ENCODE measurements around the gene CD28.

DNA sequence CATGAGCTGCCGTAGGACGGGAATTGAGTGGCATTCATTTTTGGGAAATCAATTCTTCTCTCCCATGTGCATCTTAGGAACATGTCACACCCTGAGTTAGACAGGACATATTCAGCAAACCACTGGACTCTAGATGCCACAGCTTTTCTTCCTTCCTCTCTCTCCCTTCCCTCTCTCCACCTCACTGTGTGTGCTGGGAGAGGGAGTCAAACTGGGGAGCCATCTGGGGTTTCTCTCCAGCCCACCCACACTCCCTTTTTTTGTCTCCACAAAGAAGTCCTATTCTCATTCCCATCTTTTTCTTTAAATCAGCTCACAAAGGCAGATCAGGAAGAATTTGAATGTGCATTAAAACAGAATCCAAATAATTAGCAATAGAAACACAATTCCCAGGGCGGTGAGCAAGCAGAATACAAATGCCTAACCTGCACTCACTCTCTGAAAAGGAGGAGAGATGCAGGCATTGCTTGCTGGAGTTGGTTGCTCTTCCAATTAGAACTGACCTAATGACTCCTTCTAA lies 15.4 kb downstream of the CD28 start:
- TF ChIP-seq POLR2A (IDR thresholded peaks at IDR 0.05) (no peak), EP300 (IDR thresholded peaks at IDR 0.05) (no peak), POLR2AphosphoS5 (IDR thresholded peaks at IDR 0.05) (no peak)
- TF ChIP-seq, protein P1, sequence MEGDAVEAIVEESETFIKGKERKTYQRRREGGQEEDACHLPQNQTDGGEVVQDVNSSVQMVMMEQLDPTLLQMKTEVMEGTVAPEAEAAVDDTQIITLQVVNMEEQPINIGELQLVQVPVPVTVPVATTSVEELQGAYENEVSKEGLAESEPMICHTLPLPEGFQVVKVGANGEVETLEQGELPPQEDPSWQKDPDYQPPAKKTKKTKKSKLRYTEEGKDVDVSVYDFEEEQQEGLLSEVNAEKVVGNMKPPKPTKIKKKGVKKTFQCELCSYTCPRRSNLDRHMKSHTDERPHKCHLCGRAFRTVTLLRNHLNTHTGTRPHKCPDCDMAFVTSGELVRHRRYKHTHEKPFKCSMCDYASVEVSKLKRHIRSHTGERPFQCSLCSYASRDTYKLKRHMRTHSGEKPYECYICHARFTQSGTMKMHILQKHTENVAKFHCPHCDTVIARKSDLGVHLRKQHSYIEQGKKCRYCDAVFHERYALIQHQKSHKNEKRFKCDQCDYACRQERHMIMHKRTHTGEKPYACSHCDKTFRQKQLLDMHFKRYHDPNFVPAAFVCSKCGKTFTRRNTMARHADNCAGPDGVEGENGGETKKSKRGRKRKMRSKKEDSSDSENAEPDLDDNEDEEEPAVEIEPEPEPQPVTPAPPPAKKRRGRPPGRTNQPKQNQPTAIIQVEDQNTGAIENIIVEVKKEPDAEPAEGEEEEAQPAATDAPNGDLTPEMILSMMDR (IDR thresholded peaks at IDR 0.05): no peak
